GM23338 (cell line): Measurements from ENCODE around the gene CDK13. TPM values are rescaled to one million over a fixed set of nuclear protein-coding genes. Genes with fewer than 3 reads are reported as not detected.

Experiments
- ATAC-seq: fragments of 200-7000 bp; cut with Tn5 transposase; 3 replicates; pipeline ENCODE4 v1.9.1; 2020
- DNase-seq: peaks from one replicate; pipeline ENCODE4 v3.0.0-alpha.2; 2015; ENCODE audit warnings: low spot score
- H2AFZ ChIP-seq: fragments of 200-600 bp; sonication (generic); 2 replicates; pipeline ENCODE4 v1.8.0; 2016; ENCODE audit warnings: antibody characterized with exemption, mild to moderate bottlenecking, moderate library complexity
- H3F3A ChIP-seq: fragments of 200-600 bp; sonication (generic); replicated peaks from 2 replicates; pipeline ENCODE4 v1.8.0; 2017; ENCODE audit warnings: antibody characterized with exemption, mixed run types, low read depth
- H3K27ac ChIP-seq: fragments of 200-600 bp; sonication (generic); 2 replicates; pipeline ENCODE4 v1.6.1; 2016; ENCODE audit warnings: low read depth
- H3K27me3 ChIP-seq: fragments of 200-600 bp; sonication (generic); 2 replicates; pipeline ENCODE4 v1.8.0; 2016; ENCODE audit warnings: mild to moderate bottlenecking, mixed run types, moderate library complexity; ENCODE audit not compliant: insufficient read depth
- H3K36me3 ChIP-seq: fragments of 200-600 bp; sonication (generic); 2 replicates; pipeline ENCODE4 v1.8.0; 2016; ENCODE audit warnings: mild to moderate bottlenecking; ENCODE audit not compliant: insufficient read depth
- H3K4me1 ChIP-seq: fragments of 200-600 bp; sonication (generic); 2 replicates; pipeline ENCODE4 v1.8.0; 2016; ENCODE audit warnings: mild to moderate bottlenecking, moderate library complexity; ENCODE audit not compliant: insufficient read depth
- H3K4me2 ChIP-seq: fragments of 200-600 bp; sonication (generic); 2 replicates; pipeline ENCODE4 v1.7.1; 2017; ENCODE audit warnings: mixed run types
- H3K4me3 ChIP-seq: fragments of 200-600 bp; sonication (generic); 2 replicates; pipeline ENCODE4 v1.6.1; 2016; ENCODE audit warnings: mixed run types
- H3K79me2 ChIP-seq: fragments of 200-600 bp; sonication (generic); replicated peaks from 2 replicates; pipeline ENCODE4 v1.8.0; 2017; ENCODE audit warnings: mild to moderate bottlenecking; ENCODE audit not compliant: insufficient read depth
- H3K9me2 ChIP-seq: fragments of 200-600 bp; sonication (generic); 2 replicates; pipeline ENCODE4 v1.8.0; 2017; ENCODE audit not compliant: insufficient read depth
- H4K20me1 ChIP-seq: fragments of 200-600 bp; sonication (generic); replicated peaks from 2 replicates; pipeline ENCODE4 v1.8.0; 2017; ENCODE audit warnings: mild to moderate bottlenecking; ENCODE audit not compliant: insufficient read depth
- H3K27ac Mint-ChIP-seq: 2 replicates; pipeline ENCODE4 v1.8.0; 2020; ENCODE audit warnings: inconsistent platforms, mild to moderate bottlenecking, moderate library complexity, mixed read lengths
- H3K27me3 Mint-ChIP-seq: 3 replicates; pipeline ENCODE4 v1.8.0; 2022; ENCODE audit warnings: low read depth, mild to moderate bottlenecking, moderate library complexity, mixed read lengths, inconsistent platforms; ENCODE audit not compliant: insufficient read depth, poor library complexity
- H3K36me3 Mint-ChIP-seq: 3 replicates; pipeline ENCODE4 v1.8.0; 2021; ENCODE audit warnings: low read depth, mild to moderate bottlenecking, inconsistent platforms, moderate library complexity, mixed read lengths
- H3K4me1 Mint-ChIP-seq: 3 replicates; pipeline ENCODE4 v1.8.0; 2020; ENCODE audit warnings: mild to moderate bottlenecking, inconsistent platforms, mixed read lengths
- H3K4me3 Mint-ChIP-seq: 3 replicates; pipeline ENCODE4 v1.8.0; 2021; ENCODE audit warnings: moderate library complexity, mild to moderate bottlenecking, inconsistent platforms, mixed read lengths
- H3K9me3 Mint-ChIP-seq: 3 replicates; pipeline ENCODE4 v1.8.0; 2020; ENCODE audit warnings: moderate library complexity, mild to moderate bottlenecking, inconsistent platforms, mixed read lengths
- CREB1 ChIP-seq: fragments of 250-450 bp; sonication (Bioruptor Pico); IDR thresholded peaks from 2 replicates; pipeline ENCODE4 v1.5.0; 2020; ENCODE audit warnings: low read depth, mild to moderate bottlenecking, moderate library complexity
- CTCF ChIP-seq, 2 experiments: fragments of 200-600 bp in 1 of 2; sonication (generic) in 1 of 2; conservative IDR thresholded peaks; 2 replicates each; pipeline versions ENCODE4 v1.5.1 to v1.6.1; 2016 to 2017; ENCODE audit warnings: antibody characterized with exemption in 2 of 2, low read depth in 2 of 2, mild to moderate bottlenecking in 2 of 2, moderate library complexity in 1 of 2
- ETS1 ChIP-seq: IDR thresholded peaks from 2 replicates; pipeline ENCODE4 v1.6.1; 2016; ENCODE audit warnings: antibody characterized with exemption
- EZH2 ChIP-seq: fragments of 200-600 bp; sonication (generic); IDR thresholded peaks from one replicate; pipeline ENCODE4 v1.8.0; 2017; ENCODE audit warnings: antibody characterized with exemption, mild to moderate bottlenecking, low read depth; ENCODE audit not compliant: unreplicated experiment
- JUNB ChIP-seq: IDR thresholded peaks from one replicate; pipeline ENCODE4 v1.6.1; 2016; ENCODE audit warnings: antibody characterized with exemption; ENCODE audit not compliant: unreplicated experiment
- NANOG ChIP-seq: IDR thresholded peaks from 2 replicates; pipeline ENCODE4 v1.6.1; 2016; ENCODE audit warnings: antibody characterized with exemption, borderline replicate concordance
- POLR2AphosphoS5 ChIP-seq: IDR thresholded peaks from 2 replicates; pipeline ENCODE4 v1.6.1; 2016; ENCODE audit warnings: antibody characterized with exemption, low read depth
- STAT1 ChIP-seq: IDR thresholded peaks from one replicate; pipeline ENCODE4 v1.6.1; 2016; ENCODE audit warnings: antibody characterized with exemption; ENCODE audit not compliant: unreplicated experiment
- ZNF331 ChIP-seq: fragments of 250-450 bp; sonication (Bioruptor Pico); IDR thresholded peaks from 2 replicates; pipeline ENCODE4 v1.5.0; 2020; ENCODE audit warnings: low read depth, mild to moderate bottlenecking, moderate library complexity
- ZNF462 ChIP-seq: fragments of 250-450 bp; sonication (Bioruptor Pico); IDR thresholded peaks from 2 replicates; pipeline ENCODE4 v1.5.0; 2020; ENCODE audit warnings: mild to moderate bottlenecking, moderate library complexity
- polyA plus RNA-seq: library from polyadenylated mRNA; unstranded; fragments of >200 nt; fragmentation: Nextera tagmentation; extraction: Ambion mirVana; gene quantifications from 2 replicates; pipeline ENCODE4 v1.2.1, GENCODE V29; 2016
- total RNA-seq: library from RNA; depleted of rRNA; stranded (reverse); fragments of >200 nt; shearing (Covaris generic); gene quantifications from 2 replicates; pipeline ENCODE4 v1.2.3, GENCODE V29; 2014

The CDK13 gene
- total and polyA plus RNA-seq, 2 experiments from 2014 or later = 39.4 to 80.2 TPM

- TF ChIP-seq ZNF462 (CRISPR knock-in tag) (no peak), POLR2AphosphoS5 (no peak), ZNF331 (no peak), CTCF (conservative IDR thresholded peaks at IDR 0.05; ENCODE audit: low read depth in 2 of 2) (no peak), STAT1 (no peak)
Measured at GRCh38 chr7:40122940-40123254, 172.8 kb downstream of the CDK13 start (continued).

GRCh38 chr7:40133561-40134427 is 183.7 kb downstream of the CDK13 start:
- Histone ChIP-seq H3K36me3 (no peaks in the 10 kb centered on the region), H4K20me1 (no peaks in the 10 kb centered on the region; the same call in none of the 2 replicates), H2AFZ (peak overlapping the region; percentile 100), H3K27me3 (peaks cover 17% of the 10 kb centered on the region), H3K79me2 (peaks cover 53% of the 10 kb centered on the region), H3K9me2 (no peaks in the 10 kb centered on the region), H3K4me3 (peak overlapping the region; percentile 97), H3F3A (no peaks in the 10 kb centered on the region), H3K27ac (peak overlapping the region; percentile 95), H3K4me1 (peaks cover 6% of the 10 kb centered on the region; the same call in 1 of the 2 replicates), H3K4me2 (peak overlapping the region; percentile 91)
- peak overlapping the region; percentile 95 for H3K4me3 Mint-ChIP-seq
- peaks cover 4% of the 10 kb centered on the region; the same call in 2 of the 3 replicates for H3K4me1 Mint-ChIP-seq
- no peaks in the 10 kb centered on the region; the same call in 2 of the 3 replicates for H3K36me3 Mint-ChIP-seq
- H3K27me3 Mint-ChIP-seq = peaks cover 13% of the 10 kb centered on the region
- H3K9me3 Mint-ChIP-seq = no peaks in the 10 kb centered on the region
- peak; percentile 65 for DNase-seq
- peak; percentile 69 for ATAC-seq
- peak overlapping the region; percentile 89 for H3K27ac Mint-ChIP-seq
- TF ChIP-seq CREB1 (CRISPR knock-in tag) = no peak
- no peak for TF ChIP-seq EZH2
- TF ChIP-seq STAT1 = no peak
- TF ChIP-seq JUNB = no peak
- no peak for TF ChIP-seq ETS1
- TF ChIP-seq NANOG = no peak
- no peak for TF ChIP-seq CTCF (conservative IDR thresholded peaks at IDR 0.05; ENCODE audit: low read depth in 2 of 2)
